Daoy (cell line): Measurements from ENCODE around the gene SLCO4A1. TPM values are rescaled to one million over a fixed set of nuclear protein-coding genes. Genes with fewer than 3 reads are reported as not detected.
A peak's percentile ranks its signal among the peaks of the same experiment; 100 is the strongest.

Source experiments
- DNase-seq: peaks from one replicate; pipeline ENCODE4 v3.0.0-alpha.2; 2015; ENCODE audit warnings: low read depth
- total RNA-seq: library from RNA; depleted of rRNA; stranded (reverse); fragments of >200 nt; shearing (Covaris generic); gene quantifications from 2 replicates; pipeline ENCODE4 v1.2.3, GENCODE V29; 2014

SLCO4A1 gene
- total RNA-seq, 1 experiment from 2014 or later, result 16.3 TPM

- no peak for DNase-seq
Measured at GRCh38 chr20:62637521-62638054, 4.7 kb upstream of the SLCO4A1 start.

- no peak for DNase-seq
Measured at GRCh38 chr20:62638055-62638570, 4.2 kb upstream of the SLCO4A1 start.

- no peak for DNase-seq
Measured at GRCh38 chr20:62638679-62639406, 3.5 kb upstream of the SLCO4A1 start.

- no peak for DNase-seq
Measured at GRCh38 chr20:62639765-62640164, 2.5 kb upstream of the SLCO4A1 start.

- DNase-seq, result no peak
Measured at GRCh38 chr20:62640870-62641269, 1.4 kb upstream of the SLCO4A1 start.

- DNase-seq, result no peak
Measured at GRCh38 chr20:62641321-62642050, 817 bp upstream of the SLCO4A1 start.

- DNase-seq, result peak; percentile 42
Measured at GRCh38 chr20:62642666-62643520, 590 bp downstream of the SLCO4A1 start.

- no peak for DNase-seq
Measured at GRCh38 chr20:62643521-62644043, 1.3 kb downstream of the SLCO4A1 start.

GRCh38 chr20:62644044-62644795, 1.9 kb downstream of the SLCO4A1 start:
- no peak for DNase-seq

GRCh38 chr20:62644802-62645496, 2.6 kb downstream of the SLCO4A1 start:
- no peak for DNase-seq

- DNase-seq, result no peak
Measured at GRCh38 chr20:62645613-62646012, 3.3 kb downstream of the SLCO4A1 start.

GRCh38 chr20:62646851-62647520, 4.7 kb downstream of the SLCO4A1 start:
- DNase-seq, result no peak

GRCh38 chr20:62647521-62648317, 5.4 kb downstream of the SLCO4A1 start:
- no peak for DNase-seq

GRCh38 chr20:62648318-62648995, 6.2 kb downstream of the SLCO4A1 start:
- no peak for DNase-seq

- DNase-seq, result no peak
Measured at GRCh38 chr20:62649140-62649539, 6.8 kb downstream of the SLCO4A1 start.

- no peak for DNase-seq
Measured at GRCh38 chr20:62650551-62651284, 8.4 kb downstream of the SLCO4A1 start.

GRCh38 chr20:62651285-62652021, 9.2 kb downstream of the SLCO4A1 start:
- peak; percentile 31 for DNase-seq
